ENCODE measurements around the gene ARSJ.

The ARSJ gene

GRCh38 chr4:113907559-113907958 lies 71.9 kb downstream of the ARSJ start:
- Histone ChIP-seq H3K36me3 (ENCODE audit: control insufficient read depth, insufficient read depth, low read length) (no peaks in the 10 kb centered on the region), H3K4me3 (replicated peaks; ENCODE audit: low read depth, low read length) (no peak overlapping the region), H3K27me3 (replicated peaks; ENCODE audit: control insufficient read depth, insufficient read depth, low read length) (no peaks in the 10 kb centered on the region)
- no peak for DNase-seq (ENCODE audit: extremely low read depth, insufficient read length)
- TF ChIP-seq CTCF (IDR thresholded peaks at IDR 0.05; ENCODE audit: insufficient read depth, low read length, poor library complexity, severe bottlenecking) = no peak

- no peak for TF ChIP-seq CTCF (IDR thresholded peaks at IDR 0.05; ENCODE audit: insufficient read depth, low read length, poor library complexity, severe bottlenecking)
- no peaks in the 10 kb centered on the region for H3K36me3 ChIP-seq (ENCODE audit: control insufficient read depth, insufficient read depth, low read length)
- no peak overlapping the region for H3K4me3 ChIP-seq (replicated peaks; ENCODE audit: low read depth, low read length)
- no peaks in the 10 kb centered on the region for H3K27me3 ChIP-seq (replicated peaks; ENCODE audit: control insufficient read depth, insufficient read depth, low read length)
- no peak for DNase-seq (ENCODE audit: extremely low read depth, insufficient read length)
These were observed 74.1 kb downstream of the ARSJ start for GRCh38 chr4:113905301-113905700.

GRCh38 chr4:113904877-113905276 lies 74.6 kb downstream of the ARSJ start:
- no peak overlapping the region for H3K4me3 ChIP-seq (replicated peaks; ENCODE audit: low read depth, low read length)
- H3K36me3 ChIP-seq (ENCODE audit: control insufficient read depth, insufficient read depth, low read length) = no peaks in the 10 kb centered on the region
- DNase-seq (ENCODE audit: extremely low read depth, insufficient read length) = no peak
- no peak for TF ChIP-seq CTCF (IDR thresholded peaks at IDR 0.05; ENCODE audit: insufficient read depth, low read length, poor library complexity, severe bottlenecking)
- H3K27me3 ChIP-seq (replicated peaks; ENCODE audit: control insufficient read depth, insufficient read depth, low read length) = no peaks in the 10 kb centered on the region

- TF ChIP-seq CTCF (IDR thresholded peaks at IDR 0.05; ENCODE audit: insufficient read depth, low read length, poor library complexity, severe bottlenecking) = peak; percentile 26
- no peak overlapping the region for H3K4me3 ChIP-seq (replicated peaks; ENCODE audit: low read depth, low read length)
- H3K36me3 ChIP-seq (ENCODE audit: control insufficient read depth, insufficient read depth, low read length) = no peaks in the 10 kb centered on the region
- no peaks in the 10 kb centered on the region for H3K27me3 ChIP-seq (replicated peaks; ENCODE audit: control insufficient read depth, insufficient read depth, low read length)
- no peak for DNase-seq (ENCODE audit: extremely low read depth, insufficient read length)
These were observed 77.3 kb downstream of the ARSJ start for GRCh38 chr4:113901994-113902787.

- DNase-seq (ENCODE audit: extremely low read depth, insufficient read length) = peak; percentile 29
- Histone ChIP-seq H3K36me3 (ENCODE audit: control insufficient read depth, insufficient read depth, low read length) (no peaks in the 10 kb centered on the region), H3K27me3 (replicated peaks; ENCODE audit: control insufficient read depth, insufficient read depth, low read length) (no peaks in the 10 kb centered on the region), H3K4me3 (replicated peaks; ENCODE audit: low read depth, low read length) (no peak overlapping the region)
- no peak for TF ChIP-seq CTCF (IDR thresholded peaks at IDR 0.05; ENCODE audit: insufficient read depth, low read length, poor library complexity, severe bottlenecking)
These were observed 80.0 kb downstream of the ARSJ start for GRCh38 chr4:113899271-113900070.
